ENCODE data around the gene CHCHD3. TPM values are rescaled to one million over a fixed set of nuclear protein-coding genes. Genes with fewer than 3 reads are reported as not detected.

CHCHD3 gene
- total RNA-seq, 1 experiment from 2014 or later, result 100 TPM

DNA sequence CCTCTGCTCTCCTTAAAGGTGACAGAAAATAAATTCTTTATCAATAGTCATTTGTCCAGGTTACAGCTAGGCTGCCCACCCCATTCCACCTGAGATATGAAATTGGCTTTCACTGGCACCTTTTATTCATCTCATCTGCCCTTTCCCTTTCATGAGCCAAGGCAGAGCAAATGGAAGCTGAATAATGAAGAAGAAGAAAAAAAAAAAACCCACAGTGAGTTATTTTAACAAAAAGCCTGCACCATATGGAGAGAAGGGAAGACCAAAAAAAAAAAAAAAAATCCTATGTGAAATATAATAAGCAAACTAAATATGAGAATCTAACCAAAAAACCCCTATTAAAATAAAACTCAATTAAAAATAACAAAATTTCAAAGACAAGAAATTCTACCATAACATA, 59.2 kb downstream of the CHCHD3 start:
- H3K4me1 ChIP-seq (replicated peaks; ENCODE audit: insufficient read depth), result no peaks in the 10 kb centered on the region
- peaks cover 4% of the 10 kb centered on the region; the same call in 1 of the 2 replicates for H4K20me1 ChIP-seq (ENCODE audit: insufficient read depth)
- H3K4me3 ChIP-seq, result no peak overlapping the region
- DNase-seq, result no peak
- H3K9me2 ChIP-seq (ENCODE audit: insufficient read depth), result no peaks in the 10 kb centered on the region
- H3K36me3 ChIP-seq (ENCODE audit: low read depth), result peaks cover 4% of the 10 kb centered on the region; the same call in 1 of the 2 replicates
- 0 out of 2 replicates have a peak, but pooled peaks cover 4% of the 10 kb centered on the region for H3K79me2 ChIP-seq (ENCODE audit: low read depth)
- TF ChIP-seq, protein P1, sequence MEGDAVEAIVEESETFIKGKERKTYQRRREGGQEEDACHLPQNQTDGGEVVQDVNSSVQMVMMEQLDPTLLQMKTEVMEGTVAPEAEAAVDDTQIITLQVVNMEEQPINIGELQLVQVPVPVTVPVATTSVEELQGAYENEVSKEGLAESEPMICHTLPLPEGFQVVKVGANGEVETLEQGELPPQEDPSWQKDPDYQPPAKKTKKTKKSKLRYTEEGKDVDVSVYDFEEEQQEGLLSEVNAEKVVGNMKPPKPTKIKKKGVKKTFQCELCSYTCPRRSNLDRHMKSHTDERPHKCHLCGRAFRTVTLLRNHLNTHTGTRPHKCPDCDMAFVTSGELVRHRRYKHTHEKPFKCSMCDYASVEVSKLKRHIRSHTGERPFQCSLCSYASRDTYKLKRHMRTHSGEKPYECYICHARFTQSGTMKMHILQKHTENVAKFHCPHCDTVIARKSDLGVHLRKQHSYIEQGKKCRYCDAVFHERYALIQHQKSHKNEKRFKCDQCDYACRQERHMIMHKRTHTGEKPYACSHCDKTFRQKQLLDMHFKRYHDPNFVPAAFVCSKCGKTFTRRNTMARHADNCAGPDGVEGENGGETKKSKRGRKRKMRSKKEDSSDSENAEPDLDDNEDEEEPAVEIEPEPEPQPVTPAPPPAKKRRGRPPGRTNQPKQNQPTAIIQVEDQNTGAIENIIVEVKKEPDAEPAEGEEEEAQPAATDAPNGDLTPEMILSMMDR (conservative IDR thresholded peaks at IDR 0.05), result no peak
- no peak for TF ChIP-seq EZH2 (IDR thresholded peaks at IDR 0.05; ENCODE audit: low read depth)
- H3F3A ChIP-seq (ENCODE audit: insufficient read depth, low read depth), result no peaks in the 10 kb centered on the region
- no peaks in the 10 kb centered on the region for H3K9me3 ChIP-seq (ENCODE audit: insufficient read depth, low read depth)
- no TSS peak for BruUV-seq (replicated peaks)
- ChIA-PET POLR2A (ENCODE audit: unreplicated experiment) (interaction anchor here (0.6 kb wide), 1 partner anchor 59 kb away, joined by 4 read pairs; no protein-coding TSS in a partner anchor), CTCF (no interaction called here)
- H2AFZ ChIP-seq, result no peak overlapping the region
- no peak overlapping the region for H3K27ac ChIP-seq
- no peak overlapping the region for H3K4me2 ChIP-seq
- H3K27me3 ChIP-seq (ENCODE audit: insufficient read depth, low read depth), result no peaks in the 10 kb centered on the region
- intact Hi-C loops (cut with micrococcal nuclease; ENCODE audit: unreplicated experiment), result no loop called here

DNA sequence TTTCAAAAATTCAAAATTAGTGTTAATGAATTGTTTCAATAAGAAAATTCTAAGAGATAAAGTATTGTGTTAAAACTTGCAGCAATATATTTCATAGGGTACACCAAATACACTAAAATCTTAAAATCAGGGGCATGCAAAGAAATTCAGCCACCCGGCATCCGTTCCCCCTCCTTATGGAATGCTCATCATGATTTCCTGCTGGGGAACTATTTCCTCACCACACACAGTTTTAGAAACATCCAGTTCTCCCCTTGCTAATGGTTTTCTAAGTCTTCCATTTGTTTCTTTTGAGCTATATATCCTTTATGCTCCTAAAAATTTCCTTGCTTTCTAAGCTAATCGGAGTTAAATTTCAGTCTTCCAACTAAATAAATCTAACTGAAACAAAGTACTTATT, 60.7 kb downstream of the CHCHD3 start:
- intact Hi-C loops (cut with micrococcal nuclease; ENCODE audit: unreplicated experiment), result no loop called here

DNA sequence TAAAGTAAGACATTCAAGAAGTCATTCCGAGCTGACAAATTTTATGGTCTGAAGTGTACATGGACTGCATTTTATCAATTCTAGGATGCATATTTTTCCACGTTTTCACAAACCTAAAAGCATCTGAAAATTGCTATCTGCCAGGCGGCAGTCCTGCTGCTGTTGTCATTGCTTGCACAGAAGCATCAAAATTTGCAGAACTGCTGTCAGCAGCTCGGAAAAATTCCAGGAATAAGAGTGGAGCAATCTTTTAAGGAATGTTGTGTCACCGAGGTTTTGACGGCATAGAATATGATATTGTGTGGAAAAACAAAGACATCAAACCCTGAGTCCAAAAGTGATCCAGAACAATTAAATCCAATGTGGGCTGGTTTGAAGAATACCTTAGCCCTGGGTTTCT, 61.4 kb downstream of the CHCHD3 start:
- Histone ChIP-seq H3K27ac (no peak overlapping the region), H3K9me2 (ENCODE audit: insufficient read depth) (no peaks in the 10 kb centered on the region), H3K4me1 (replicated peaks; ENCODE audit: insufficient read depth) (no peaks in the 10 kb centered on the region), H4K20me1 (ENCODE audit: insufficient read depth) (peaks cover 4% of the 10 kb centered on the region; the same call in 1 of the 2 replicates), H3K9me3 (ENCODE audit: insufficient read depth, low read depth) (no peaks in the 10 kb centered on the region), H3K79me2 (ENCODE audit: low read depth) (0 out of 2 replicates have a peak, but pooled peaks cover 3% of the 10 kb centered on the region), H3K4me3 (no peak overlapping the region), H3K36me3 (ENCODE audit: low read depth) (peaks cover 4% of the 10 kb centered on the region; the same call in 1 of the 2 replicates), H3F3A (ENCODE audit: insufficient read depth, low read depth) (no peaks in the 10 kb centered on the region), H3K27me3 (ENCODE audit: insufficient read depth, low read depth) (no peaks in the 10 kb centered on the region), H3K4me2 (no peak overlapping the region), H2AFZ (no peak overlapping the region)
- no peak for DNase-seq
- ChIA-PET POLR2A (ENCODE audit: unreplicated experiment) (no interaction called here), CTCF (no interaction called here)
- BruUV-seq (replicated peaks), result no TSS peak
- intact Hi-C loops (cut with micrococcal nuclease; ENCODE audit: unreplicated experiment), result no loop called here
- TF ChIP-seq EZH2 (IDR thresholded peaks at IDR 0.05; ENCODE audit: low read depth), result no peak
- TF ChIP-seq, protein P1 (conservative IDR thresholded peaks at IDR 0.05), result no peak

More for the DNA sequence above, 60.7 kb downstream of the CHCHD3 start:
- H4K20me1 ChIP-seq (ENCODE audit: insufficient read depth), result peaks cover 4% of the 10 kb centered on the region; the same call in 1 of the 2 replicates
- POLR2A ChIA-PET (ENCODE audit: unreplicated experiment), result no interaction called here
- peaks cover 4% of the 10 kb centered on the region; the same call in 1 of the 2 replicates for H3K36me3 ChIP-seq (ENCODE audit: low read depth)
- no peak overlapping the region for H3K4me2 ChIP-seq
- H3F3A ChIP-seq (ENCODE audit: insufficient read depth, low read depth), result no peaks in the 10 kb centered on the region
- H3K9me2 ChIP-seq (ENCODE audit: insufficient read depth), result no peaks in the 10 kb centered on the region
- H3K4me1 ChIP-seq (replicated peaks; ENCODE audit: insufficient read depth), result no peaks in the 10 kb centered on the region
- H2AFZ ChIP-seq, result no peak overlapping the region
- H3K79me2 ChIP-seq (ENCODE audit: low read depth), result 0 out of 2 replicates have a peak, but pooled peaks cover 3% of the 10 kb centered on the region
- no peak overlapping the region for H3K27ac ChIP-seq
- no peak for TF ChIP-seq EZH2 (IDR thresholded peaks at IDR 0.05; ENCODE audit: low read depth)
- TF ChIP-seq, protein P1 (conservative IDR thresholded peaks at IDR 0.05), result no peak
- no peak for DNase-seq
- BruUV-seq (replicated peaks), result no TSS peak
- no peaks in the 10 kb centered on the region for H3K27me3 ChIP-seq (ENCODE audit: insufficient read depth, low read depth)
- H3K4me3 ChIP-seq, result no peak overlapping the region
- CTCF ChIA-PET, result no interaction called here
- no peaks in the 10 kb centered on the region for H3K9me3 ChIP-seq (ENCODE audit: insufficient read depth, low read depth)

Data from PC-9 (cell line).